Measurements from ENCODE around the gene FERD3L.
"Not testable (repeated sequence)": the region's sequence is repeated elsewhere in the genome, so short reads cannot be mapped to it uniquely, and the experiment has no call there.

FERD3L gene

DNA sequence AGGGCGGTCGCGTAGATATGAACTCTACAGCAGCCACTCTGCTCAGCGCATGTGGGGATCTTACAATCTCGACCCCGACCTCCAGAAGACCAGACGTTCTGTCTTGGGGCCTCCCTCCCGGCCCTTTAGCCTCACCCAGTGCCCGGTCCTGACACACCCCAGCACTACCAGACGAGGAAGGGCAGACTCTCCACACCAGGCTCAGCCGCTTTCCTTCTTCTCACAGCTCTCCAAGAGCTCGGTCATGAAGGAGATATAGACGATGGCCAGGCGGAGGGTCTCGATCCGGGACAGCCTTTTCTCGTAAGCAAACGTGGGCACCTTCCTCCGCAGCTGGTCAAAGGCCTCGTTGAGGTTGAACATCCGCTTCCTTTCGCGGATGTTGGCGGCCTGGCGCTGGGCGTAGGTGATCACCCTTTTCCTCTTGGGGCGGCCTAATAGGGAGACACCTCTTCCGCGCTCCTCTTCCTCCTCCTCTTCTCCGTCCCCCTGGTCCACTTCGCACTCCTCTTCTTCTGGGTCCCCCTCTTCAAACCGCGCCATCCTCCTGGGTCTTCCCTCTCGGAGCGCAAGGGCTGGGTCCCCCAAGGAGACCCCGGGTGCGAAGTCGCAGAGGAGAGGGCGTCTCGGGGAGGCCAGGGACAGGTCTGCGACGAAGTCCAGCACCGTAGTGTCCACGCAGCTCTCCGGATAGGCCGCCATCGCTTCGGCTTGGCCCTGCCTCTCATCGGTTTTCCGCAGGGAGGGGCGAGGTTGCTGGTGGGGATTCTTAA is at the start of gene FERD3L:
TSS of gene FERD3L (minus strand) at position 761 of the 773 bp plus-strand sequence. CDS start at position 702, 59 bp downstream.
- no peak for DNase-seq

DNA sequence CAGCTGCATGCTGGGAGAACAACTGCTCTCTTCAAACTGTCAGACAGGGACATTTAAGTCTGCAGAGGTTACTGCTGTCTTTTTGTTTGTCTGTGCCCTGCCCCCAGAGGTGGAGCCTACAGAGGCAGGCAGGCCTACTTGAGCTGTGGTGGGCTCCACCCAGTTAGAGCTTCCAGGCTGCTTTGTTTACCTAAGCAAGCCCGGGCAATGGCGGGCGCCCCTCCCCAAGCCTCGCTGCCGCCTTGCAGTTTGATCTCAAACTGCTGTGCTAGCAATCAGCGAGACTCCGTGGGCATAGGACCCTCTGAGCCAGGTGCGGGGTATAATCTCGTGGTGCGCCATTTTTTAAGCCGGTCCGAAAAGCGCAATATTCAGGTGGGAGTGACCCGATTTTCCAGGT is 49.2 kb upstream of the FERD3L start:
- not testable (repeated sequence) for DNase-seq

GRCh38 chr7:19181634-19182033 is 36.4 kb upstream of the FERD3L start:
- DNase-seq: no peak

DNA sequence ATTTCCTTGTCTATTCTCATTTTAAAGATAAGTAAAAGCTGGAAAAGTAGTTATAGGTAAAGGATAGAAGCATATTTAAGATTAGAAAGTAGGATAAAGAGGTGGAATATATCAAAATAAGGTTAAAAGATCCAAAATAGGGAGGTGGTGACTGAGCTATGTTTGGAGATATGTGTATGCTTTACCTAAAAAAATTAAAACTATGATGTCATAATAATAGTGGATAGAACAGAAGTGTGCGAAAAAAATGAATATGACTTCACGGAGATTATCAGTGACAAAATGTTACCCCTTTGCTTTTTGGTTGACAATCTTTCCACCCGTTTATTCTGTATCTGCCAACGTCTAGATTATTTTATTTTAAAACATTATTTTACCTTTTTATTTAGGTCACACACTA is 33.4 kb upstream of the FERD3L start:
- DNase-seq: no peak

DNA sequence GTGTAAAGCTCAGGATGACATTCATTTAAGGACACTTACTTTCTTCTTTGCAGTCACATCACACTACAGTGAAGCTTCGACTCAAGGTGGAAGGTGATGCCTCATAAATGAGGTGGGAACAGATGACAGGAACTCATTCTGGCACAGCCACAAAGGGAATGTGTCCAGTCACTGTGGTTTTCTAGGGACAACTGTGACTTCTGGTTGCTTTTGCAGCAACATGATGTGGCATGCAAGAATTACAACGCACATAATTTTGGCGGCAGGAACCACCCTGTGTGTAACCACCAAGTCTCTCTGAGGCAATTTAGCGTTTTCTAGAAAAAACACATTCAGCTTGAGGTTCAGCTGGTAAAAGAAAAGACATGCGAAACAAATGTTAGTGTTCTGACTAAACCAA is 32.0 kb upstream of the FERD3L start:
- DNase-seq: no peak

- DNase-seq: no peak
Measured at GRCh38 chr7:19175241-19175640, 30.0 kb upstream of the FERD3L start.

DNA sequence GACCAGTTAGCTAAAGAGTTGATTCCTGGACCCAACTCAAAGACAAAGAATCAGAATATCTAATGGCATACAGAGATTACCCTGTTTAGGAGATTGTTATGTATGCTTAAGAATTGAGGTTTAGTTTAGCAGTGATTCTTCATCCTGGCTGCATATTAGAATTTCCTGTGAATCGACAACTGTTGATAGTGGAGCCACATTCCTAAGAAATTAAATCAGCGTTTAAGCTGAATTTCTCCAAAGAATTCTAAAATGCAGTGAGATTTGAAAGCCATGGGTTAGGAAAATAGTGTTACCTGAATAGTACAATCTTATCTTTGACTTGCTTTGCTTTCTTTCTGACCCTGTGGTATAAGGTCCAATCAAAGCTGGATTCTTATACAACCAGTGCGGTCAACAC is 16.4 kb upstream of the FERD3L start:
- DNase-seq: no peak

GRCh38 chr7:19146699-19147098 is 1.5 kb upstream of the FERD3L start:
- DNase-seq: no peak

GRCh38 chr7:19145434-19146115 is 354 bp upstream of the FERD3L start:
- no peak for DNase-seq

DNA sequence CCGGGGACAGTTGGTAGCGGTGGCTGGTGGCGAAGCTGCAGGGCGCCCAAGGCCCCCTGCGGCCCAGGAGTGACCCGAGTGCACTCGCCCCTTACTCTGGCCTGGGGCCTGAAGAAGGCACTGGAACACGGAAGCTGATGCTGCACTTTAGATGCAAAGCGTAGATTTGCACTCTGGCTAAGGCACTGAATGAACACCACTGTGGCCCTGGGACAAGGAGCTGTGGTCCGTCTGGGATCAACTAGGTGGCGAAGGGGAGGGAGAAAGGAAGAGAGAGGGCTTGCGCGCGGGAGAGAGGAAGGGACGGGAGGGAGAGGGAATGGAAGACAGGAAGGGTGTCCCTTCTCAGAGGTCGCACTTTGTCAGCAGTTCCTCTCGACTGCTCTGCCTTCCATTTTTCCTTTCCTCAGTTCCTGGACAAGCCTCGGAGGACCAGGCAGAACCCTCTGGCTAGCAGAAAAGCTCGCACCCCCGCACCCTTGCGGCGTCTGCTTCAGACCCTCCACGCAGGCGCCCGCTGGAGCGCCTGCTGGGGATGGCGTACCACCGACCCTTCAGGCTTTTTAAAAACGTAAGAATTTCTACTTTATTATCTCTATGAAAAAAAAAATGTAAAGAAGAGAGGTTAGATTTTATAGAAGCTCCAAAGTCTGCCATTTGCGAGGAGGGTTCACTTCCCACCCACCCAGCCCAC is 1.2 kb downstream of the FERD3L start:
- no peak for DNase-seq

- no peak for DNase-seq
Measured at GRCh38 chr7:19139706-19140327, 5.4 kb downstream of the FERD3L start.

GRCh38 chr7:19133886-19134285 is 11.3 kb downstream of the FERD3L start:
- no peak for DNase-seq

GRCh38 chr7:19133390-19133789 is 11.8 kb downstream of the FERD3L start:
- no peak for DNase-seq

DNA sequence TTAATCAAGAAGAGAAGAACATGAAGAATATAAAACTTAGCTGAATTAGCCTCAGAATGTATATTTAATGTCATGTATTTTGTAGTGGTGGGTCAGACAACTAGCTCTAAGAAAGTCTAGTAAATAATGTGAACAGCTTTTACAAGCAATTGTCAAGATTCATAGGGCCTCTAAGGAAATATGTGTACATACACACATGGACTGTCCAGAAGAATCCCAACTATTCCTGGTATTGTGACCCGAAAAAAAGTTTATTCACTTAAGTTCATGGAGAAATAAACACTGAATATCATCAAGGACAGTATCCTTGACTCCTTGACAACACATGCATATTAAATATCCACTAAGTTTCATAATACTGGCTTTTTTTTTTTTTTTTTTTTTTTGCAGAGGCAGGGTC is 16.4 kb downstream of the FERD3L start:
- DNase-seq: no peak

DNA sequence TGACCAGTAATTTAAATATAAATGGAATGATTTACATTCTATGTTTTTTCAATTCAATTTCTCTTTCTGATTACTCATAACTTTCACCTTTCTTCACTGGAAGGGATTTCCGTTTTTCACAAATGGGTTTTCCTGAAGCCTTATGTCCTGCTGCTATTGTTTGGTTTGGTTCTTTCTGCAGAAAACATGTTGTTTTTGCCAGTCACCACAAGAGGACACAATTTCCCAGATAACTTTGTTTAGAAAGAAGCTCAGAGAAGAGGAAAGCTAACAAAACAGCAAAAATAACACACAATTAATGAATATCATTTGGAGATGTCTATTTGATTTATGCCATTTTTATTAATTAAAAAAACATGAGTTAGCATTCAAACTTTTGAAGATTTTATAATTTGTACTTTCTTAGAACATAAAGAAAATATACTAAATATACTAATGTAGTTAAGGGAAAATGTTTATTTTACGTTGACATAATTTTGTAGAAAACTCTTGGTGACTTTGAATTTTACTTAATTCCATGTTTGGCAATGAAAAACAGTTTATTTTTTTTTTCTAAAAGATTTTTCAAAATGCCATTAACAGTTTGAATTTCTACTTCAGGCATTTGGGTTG is 23.1 kb downstream of the FERD3L start:
- peak; percentile 72 for DNase-seq

- no peak for DNase-seq
Measured at GRCh38 chr7:19119870-19120486, 25.2 kb downstream of the FERD3L start.

DNA sequence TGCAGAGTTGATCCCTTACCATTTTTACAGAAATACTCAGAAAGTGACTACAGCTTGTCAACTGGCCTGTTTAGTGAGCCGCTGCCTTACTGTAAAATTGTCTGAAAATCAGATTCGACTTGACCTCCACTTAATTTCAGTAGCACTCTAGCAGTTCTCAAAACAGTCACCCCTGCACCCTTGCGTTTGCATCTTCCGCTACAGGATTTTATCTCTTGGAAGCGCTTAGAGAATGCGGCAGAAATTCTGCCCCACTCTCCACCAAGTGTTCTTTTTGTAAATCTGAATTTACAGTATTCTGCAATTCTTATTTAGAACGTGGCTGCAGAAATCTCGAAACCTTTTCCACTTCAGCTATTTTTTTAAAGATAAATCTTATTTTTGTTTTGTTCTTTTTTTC is 25.8 kb downstream of the FERD3L start:
- DNase-seq: no peak

DNA sequence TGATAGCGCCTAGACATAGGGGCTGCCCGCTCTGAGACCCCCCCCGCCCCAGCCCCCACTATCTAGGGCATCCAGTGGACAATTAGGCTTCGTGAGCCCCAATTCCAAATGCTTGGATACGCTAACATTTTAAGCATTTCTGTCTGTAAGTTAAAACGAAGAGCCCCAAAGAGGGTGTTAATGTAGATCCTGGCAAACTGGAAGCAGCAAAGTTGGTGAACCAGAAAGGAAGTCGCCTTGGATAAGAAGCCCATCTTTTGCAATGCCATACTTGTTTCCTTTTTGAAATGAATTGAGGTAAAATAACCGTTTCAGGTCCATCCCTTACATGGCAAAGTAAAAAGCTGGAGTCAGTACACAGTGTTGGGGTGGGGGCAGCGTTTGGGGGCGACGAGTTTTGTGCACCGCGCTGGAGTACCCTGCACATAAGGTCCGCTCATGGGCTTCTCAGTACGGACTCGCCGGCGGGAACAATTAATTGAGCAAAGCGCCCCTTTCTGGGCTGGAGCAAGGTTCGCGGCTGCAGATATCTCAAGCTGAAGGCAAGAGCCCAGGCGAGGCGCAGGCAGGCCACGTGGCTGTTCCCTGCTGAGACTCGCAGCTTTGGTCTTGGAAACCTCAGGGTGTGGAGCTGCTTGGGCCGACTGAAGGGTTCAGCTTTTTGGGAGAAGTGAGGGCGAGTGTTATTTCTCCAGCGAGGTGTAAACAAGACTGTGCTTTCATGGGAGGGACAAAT is 26.4 kb downstream of the FERD3L start:
- no peak for DNase-seq

DNA sequence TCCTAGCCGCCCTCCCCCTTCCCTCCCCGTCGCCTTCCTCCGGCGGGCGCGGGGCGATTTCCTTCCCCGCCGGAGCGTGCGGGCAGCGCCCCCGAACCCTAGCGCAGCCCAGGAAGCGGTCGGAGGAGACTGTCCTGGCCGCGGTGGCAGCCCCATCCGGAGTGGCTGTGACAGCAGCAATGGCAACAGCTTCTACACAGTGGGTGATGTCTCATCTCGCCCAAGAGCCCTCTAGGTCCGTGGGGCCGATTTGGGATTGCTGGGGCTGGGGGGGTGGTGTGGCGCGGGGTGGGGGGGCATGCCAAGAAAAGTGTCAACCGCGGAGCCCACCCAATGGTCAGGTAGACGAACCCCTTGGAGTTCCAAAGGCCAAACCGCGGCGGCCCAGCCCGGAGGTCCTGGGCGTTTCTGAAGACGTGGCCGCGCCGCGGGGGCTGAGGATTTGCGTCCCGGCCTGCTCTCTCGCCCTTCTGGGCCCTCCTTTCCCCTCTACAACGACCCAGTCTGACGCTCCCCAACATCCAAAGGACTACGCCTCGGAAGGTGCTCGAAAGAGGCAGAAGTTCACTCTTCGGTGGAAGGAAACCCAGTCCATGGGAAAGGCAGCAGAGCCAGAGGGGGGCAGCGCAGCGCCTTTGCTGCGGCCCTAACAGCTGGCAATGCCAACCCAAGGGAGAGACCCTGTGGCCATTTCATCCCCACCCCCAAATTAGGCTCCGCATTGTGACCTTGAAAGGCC is 27.2 kb downstream of the FERD3L start:
- no peak for DNase-seq

DNA sequence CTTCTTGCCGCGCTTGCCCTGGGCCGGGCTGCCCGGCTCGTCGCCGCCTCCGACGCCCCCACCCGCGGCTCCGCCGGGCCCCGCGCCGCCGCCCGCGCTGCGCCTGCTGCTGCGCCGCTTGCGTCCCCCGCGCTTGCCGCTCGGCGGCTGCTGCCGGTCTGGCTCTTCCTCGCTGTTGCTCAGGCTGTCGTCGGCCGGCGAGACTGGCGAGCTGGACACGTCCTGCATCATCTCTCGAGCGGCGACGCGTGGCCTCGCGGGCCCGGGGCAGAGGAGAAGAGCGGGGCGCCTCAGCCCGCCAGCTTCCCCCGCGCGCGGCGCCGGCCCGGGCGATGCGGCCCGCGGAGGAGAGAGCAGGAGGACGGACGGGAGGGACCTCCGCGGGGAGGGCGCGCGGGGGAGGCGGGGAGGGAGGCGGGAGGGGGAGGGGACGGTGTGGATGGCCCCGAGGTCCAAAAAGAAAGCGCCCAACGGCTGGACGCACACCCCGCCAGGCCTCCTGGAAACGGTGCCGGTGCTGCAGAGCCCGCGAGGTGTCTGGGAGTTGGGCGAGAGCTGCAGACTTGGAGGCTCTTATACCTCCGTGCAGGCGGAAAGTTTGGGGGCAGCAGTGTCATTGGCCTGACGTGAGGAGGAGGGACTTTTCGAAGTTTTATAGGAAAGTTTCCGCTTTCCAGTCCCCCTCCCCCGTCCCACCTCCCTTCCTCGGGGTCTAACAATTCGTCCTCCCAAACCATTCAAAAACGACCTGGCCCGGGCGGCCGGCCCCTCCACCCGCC is 27.9 kb downstream of the FERD3L start, which contains the start of gene TWIST1:
TSS of gene TWIST1 (minus strand) at position 546 of the 779 bp plus-strand sequence. CDS start at position 231, 315 bp downstream.
- DNase-seq: peak; percentile 26

Data from NCI-H446 treated with DMSO at 0.1 percent for 48 hours (cell line).